Gastroesophageal sphincter (tissue), 3 donors: ENCODE results near the gene RXFP2.

Experiments
- CTCF ChIP-seq, 4 experiments: fragments of 200-600 bp in 2 of 4; fragments of 450-650 bp in 2 of 4; sonication (generic) in 1 of 4; IDR thresholded peaks; one replicate each; pipeline ENCODE4 v1.5.1; 2017 to 2019; ENCODE audit warnings: antibody characterized with exemption in 4 of 4, mild to moderate bottlenecking in 2 of 4, moderate library complexity in 2 of 4
- EP300 ChIP-seq: sonication (generic); formaldehyde crosslinking; IDR thresholded peaks from one replicate; pipeline ENCODE4 v1.6.1; 2017; ENCODE audit warnings: antibody characterized with exemption, mild to moderate bottlenecking
- POLR2A ChIP-seq, 2 donors: fragments of 450-650 bp; IDR thresholded peaks; one replicate each; pipeline ENCODE4 v1.6.1; 2017; ENCODE audit warnings: antibody characterized with exemption in 2 of 2, mild to moderate bottlenecking in 2 of 2, moderate library complexity in 1 of 2

GRCh38 chr13:31775148-31775547, 35.8 kb downstream of the RXFP2 start:
- no peak for TF ChIP-seq CTCF (IDR thresholded peaks at IDR 0.05)
- TF ChIP-seq EP300 = no peak
- no peak for TF ChIP-seq POLR2A (IDR thresholded peaks at IDR 0.05)
